Breast epithelium (tissue), 4 donors: ENCODE measurements around the gene ZC2HC1C. TPM values are rescaled to one million over a fixed set of nuclear protein-coding genes. Genes with fewer than 3 reads are reported as not detected.

ENCODE experiments used
- DNase-seq, 2 donors: peaks; one replicate each; pipeline ENCODE4 v3.0.0-alpha.2; 2019; ENCODE audit warnings: low spot score in 2 of 2
- H3K27ac ChIP-seq, 2 donors: fragments of 200-600 bp; sonication (generic) in 1 of 2; one replicate each; pipeline ENCODE4 v1.5.1; 2016 to 2019; ENCODE audit warnings: mild to moderate bottlenecking in 1 of 2
- H3K27me3 ChIP-seq, 2 donors: fragments of 200-600 bp; sonication (generic) in 1 of 2; one replicate each; pipeline versions ENCODE4 v1.5.1 to v1.6.0; 2017 to 2019; ENCODE audit warnings: control low read depth in 1 of 2, mild to moderate bottlenecking in 1 of 2
- H3K36me3 ChIP-seq: fragments of 200-600 bp; one replicate; pipeline ENCODE4 v1.5.1; 2019
- H3K4me1 ChIP-seq, 2 donors: fragments of 200-600 bp; sonication (generic); one replicate each; pipeline ENCODE4 v1.5.1; 2016 to 2019; ENCODE audit warnings: control low read depth in 1 of 2
- H3K4me3 ChIP-seq, 3 donors: fragments of 200-600 bp; sonication (generic); 1 replicate in 2 of 3; 2 replicates in 1 of 3; pipeline ENCODE4 v1.5.1; 2016 to 2019; ENCODE audit warnings: mild to moderate bottlenecking in 3 of 3, moderate library complexity in 2 of 3
- H3K9me3 ChIP-seq, 2 donors: fragments of 200-600 bp; sonication (generic) in 1 of 2; one replicate each; pipeline ENCODE4 v1.5.1; 2016 to 2019; ENCODE audit warnings: control low read depth in 1 of 2
- CTCF ChIP-seq, 3 donors: fragments of 450-650 bp; IDR thresholded peaks; one replicate each; pipeline ENCODE4 v1.5.1; 2016 to 2017; ENCODE audit warnings: antibody characterized with exemption in 3 of 3, mild to moderate bottlenecking in 3 of 3, moderate library complexity in 3 of 3
- POLR2A ChIP-seq: fragments of 450-650 bp; IDR thresholded peaks from one replicate; pipeline ENCODE4 v1.6.1; 2016; ENCODE audit warnings: antibody characterized with exemption, mild to moderate bottlenecking, moderate library complexity
- POLR2AphosphoS5 ChIP-seq, 3 donors: sonication (generic); formaldehyde crosslinking; IDR thresholded peaks; one replicate each; pipeline ENCODE4 v1.6.1; 2017; ENCODE audit warnings: antibody characterized with exemption in 3 of 3
- intact Hi-C: fragments of 100-400 bp; cut with DNase I; formaldehyde crosslinking; loops from one replicate; pipeline ENCODE4 v1.15.1; 2023; ENCODE audit warnings: low total_unique reads
- total RNA-seq, 3 donors: library from RNA; depleted of rRNA; stranded (reverse); fragments of >200 nt; gene quantifications; one replicate each; pipeline ENCODE4 v1.1.0, GENCODE V29; 2016

Gene ZC2HC1C
- total RNA-seq, 3 donors from 2014 or later = 0.96 to 3.2 (median 2.6) TPM

DNA sequence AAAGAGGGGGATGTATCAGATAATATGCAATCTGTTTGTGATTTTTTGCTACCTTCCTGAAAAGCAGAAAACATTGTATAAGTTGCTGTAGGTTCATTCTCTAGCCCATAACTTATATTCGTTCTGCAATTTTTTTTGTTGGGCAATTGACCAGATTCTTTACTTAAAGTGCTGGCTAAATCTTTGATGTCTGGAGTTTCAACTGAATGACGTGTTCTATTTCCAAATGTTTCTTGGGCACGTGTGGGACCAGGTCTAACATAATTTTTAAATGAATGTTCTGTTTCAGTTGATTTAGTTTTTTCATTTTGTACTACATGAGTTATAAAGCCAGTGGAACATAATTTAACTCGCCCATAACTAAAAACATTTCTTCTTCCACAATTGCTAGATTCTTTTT is 21.9 kb upstream of the ZC2HC1C start:
- H3K27ac ChIP-seq = no peak overlapping the region

DNA sequence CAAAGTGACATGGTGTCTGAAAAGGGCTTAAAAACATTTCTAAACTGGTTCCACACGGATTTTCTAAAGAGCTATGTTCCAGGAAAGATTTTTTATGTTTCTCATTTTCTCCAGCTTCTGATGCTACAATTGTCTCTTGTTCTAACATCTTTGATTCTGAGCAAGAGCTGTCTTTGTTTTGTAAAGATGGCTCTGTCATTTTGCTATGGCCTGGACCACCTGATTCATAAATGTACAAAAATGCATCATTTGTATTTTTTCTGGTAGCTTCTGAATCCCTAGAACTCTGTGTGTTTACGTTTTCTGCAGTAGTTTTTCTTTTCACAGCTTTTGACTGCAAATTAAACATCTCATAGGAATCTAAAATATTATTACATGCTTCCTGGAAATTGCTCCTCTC is 21.3 kb upstream of the ZC2HC1C start:
- DNase-seq = no peak
- no peaks in the 10 kb centered on the region for H3K36me3 ChIP-seq
- no peaks in the 10 kb centered on the region for H3K27me3 ChIP-seq
- no peak for TF ChIP-seq POLR2A
- no peak for TF ChIP-seq POLR2AphosphoS5 (IDR thresholded peaks at IDR 0.05)
- TF ChIP-seq CTCF (IDR thresholded peaks at IDR 0.05) = no peak
- no peak overlapping the region for H3K27ac ChIP-seq
- H3K4me1 ChIP-seq = peaks cover 0 to 8% of the 10 kb centered on the region in 2 donors
- H3K4me3 ChIP-seq = no peak overlapping the region
- H3K9me3 ChIP-seq = no peaks in the 10 kb centered on the region
- intact Hi-C loops = no loop called here

More for the DNA sequence above, 21.9 kb upstream of the ZC2HC1C start:
- no peak for DNase-seq
- no peaks in the 10 kb centered on the region for H3K36me3 ChIP-seq
- no peak for TF ChIP-seq CTCF (IDR thresholded peaks at IDR 0.05)
- no peak for TF ChIP-seq POLR2AphosphoS5 (IDR thresholded peaks at IDR 0.05)
- no peak for TF ChIP-seq POLR2A
- no peaks in the 10 kb centered on the region for H3K9me3 ChIP-seq
- peaks cover 0 to 8% of the 10 kb centered on the region in 2 donors for H3K4me1 ChIP-seq
- no peaks in the 10 kb centered on the region for H3K27me3 ChIP-seq
- no peak overlapping the region for H3K4me3 ChIP-seq
- intact Hi-C loops = no loop called here

GRCh38 chr14:75049136-75049535 is 20.3 kb upstream of the ZC2HC1C start:
- no peak for DNase-seq
- Histone ChIP-seq H3K27me3 (no peaks in the 10 kb centered on the region), H3K36me3 (no peaks in the 10 kb centered on the region), H3K4me1 (peaks cover 0 to 8% of the 10 kb centered on the region in 2 donors), H3K9me3 (no peaks in the 10 kb centered on the region), H3K27ac (peak overlapping the region; percentile 79 to 89), H3K4me3 (peak overlapping the region in 2 of 3 donors; percentile 0 to 39)
- intact Hi-C loops = no loop called here
- TF ChIP-seq CTCF (IDR thresholded peaks at IDR 0.05) (no peak), POLR2AphosphoS5 (IDR thresholded peaks at IDR 0.05) (no peak), POLR2A (no peak)

- Histone ChIP-seq H3K27me3 (no peaks in the 10 kb centered on the region), H3K9me3 (no peaks in the 10 kb centered on the region), H3K4me3 (no peak overlapping the region), H3K27ac (peak overlapping the region; percentile 89 to 90), H3K36me3 (no peaks in the 10 kb centered on the region), H3K4me1 (peaks cover 0 to 8% of the 10 kb centered on the region in 2 donors)
- DNase-seq = no peak
- TF ChIP-seq POLR2AphosphoS5 (IDR thresholded peaks at IDR 0.05) (no peak), CTCF (IDR thresholded peaks at IDR 0.05) (no peak), POLR2A (no peak)
- intact Hi-C loops = no loop called here
Measured at GRCh38 chr14:75049731-75050201, 19.7 kb upstream of the ZC2HC1C start.

- Histone ChIP-seq H3K36me3 (no peaks in the 10 kb centered on the region), H3K9me3 (no peaks in the 10 kb centered on the region), H3K27ac (peak within 1 kb of the TSS; percentile 90 to 98), H3K4me1 (peaks cover 0 to 8% of the 10 kb centered on the region in 2 donors), H3K4me3 (peak within 1 kb of the TSS; percentile 55 to 82 (median 64)), H3K27me3 (no peaks in the 10 kb centered on the region)
- TF ChIP-seq POLR2AphosphoS5 (IDR thresholded peaks at IDR 0.05) (peak; percentile 79 to 92 (median 83)), CTCF (IDR thresholded peaks at IDR 0.05) (no peak)
- DNase-seq = peak; percentile 65 to 77
- intact Hi-C loops = no loop called here
Measured at GRCh38 chr14:75050852-75051555, 18.4 kb upstream of the ZC2HC1C start, which contains the start of gene MLH3. Gene MLH3, minus strand, starts transcription at chr14:75051467. Its CDS starts 1,812 bp downstream, at chr14:75049655.
